Measurements from ENCODE around the gene MYORG.

Gene MYORG

DNA sequence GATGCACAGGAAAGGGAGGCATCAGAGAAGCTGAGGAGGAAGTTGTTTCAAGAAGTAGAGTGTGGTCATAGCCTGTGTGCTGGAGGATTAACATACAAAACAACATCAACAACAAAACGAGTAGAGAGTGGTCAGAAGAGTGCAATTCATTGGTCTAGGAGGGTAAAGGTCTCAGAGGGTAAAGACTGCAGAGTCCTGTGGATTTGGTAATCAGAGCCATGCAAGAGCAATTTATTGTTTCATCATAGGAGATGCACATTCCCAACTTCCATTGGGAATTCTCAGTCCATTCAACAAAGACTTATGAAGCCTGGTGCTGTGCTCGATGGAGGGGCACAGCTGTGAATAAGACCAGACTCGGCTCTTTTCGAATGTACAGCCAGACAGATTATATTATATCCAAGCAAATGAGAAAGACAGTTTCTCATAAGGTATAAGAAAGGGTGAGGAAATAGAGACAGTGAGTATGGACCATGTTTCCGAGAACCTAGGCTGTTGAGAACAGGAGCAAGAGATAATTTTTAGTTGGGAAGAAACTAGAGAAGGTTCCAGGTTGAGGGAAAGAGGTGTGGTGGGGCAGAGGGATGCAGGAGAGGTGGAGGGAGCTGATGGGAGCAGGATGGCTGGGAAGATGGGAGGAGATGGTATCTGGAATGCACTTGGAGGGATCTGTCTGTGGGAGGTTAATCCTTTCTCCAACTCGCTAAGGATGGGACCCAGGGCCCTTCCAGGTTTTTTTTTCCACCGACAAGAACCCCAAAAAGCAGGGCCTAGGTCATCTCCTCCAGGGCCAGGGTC, 7.9 kb upstream of the MYORG start:
- DNase-seq (ENCODE audit: low read depth) = no peak

DNA sequence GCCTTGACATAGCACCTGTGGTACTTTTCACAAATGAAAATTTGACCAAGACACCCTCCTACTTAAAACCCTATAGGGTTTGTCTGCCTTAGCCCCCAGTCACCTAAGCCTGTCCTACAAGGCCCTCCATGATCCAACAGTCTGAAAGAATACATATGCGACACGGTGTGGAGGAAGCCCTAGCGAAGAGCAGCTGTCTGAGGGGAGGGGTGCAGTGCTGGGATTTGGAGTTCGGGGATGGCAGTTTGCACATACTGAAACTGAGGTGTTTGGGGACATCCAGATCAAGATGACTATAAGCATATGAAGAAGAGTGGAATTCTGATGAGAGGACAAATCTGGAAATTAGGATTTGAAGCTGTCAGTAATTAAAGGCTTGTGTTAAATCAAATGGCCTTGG, 7.2 kb upstream of the MYORG start:
- DNase-seq (ENCODE audit: low read depth) = no peak

DNA sequence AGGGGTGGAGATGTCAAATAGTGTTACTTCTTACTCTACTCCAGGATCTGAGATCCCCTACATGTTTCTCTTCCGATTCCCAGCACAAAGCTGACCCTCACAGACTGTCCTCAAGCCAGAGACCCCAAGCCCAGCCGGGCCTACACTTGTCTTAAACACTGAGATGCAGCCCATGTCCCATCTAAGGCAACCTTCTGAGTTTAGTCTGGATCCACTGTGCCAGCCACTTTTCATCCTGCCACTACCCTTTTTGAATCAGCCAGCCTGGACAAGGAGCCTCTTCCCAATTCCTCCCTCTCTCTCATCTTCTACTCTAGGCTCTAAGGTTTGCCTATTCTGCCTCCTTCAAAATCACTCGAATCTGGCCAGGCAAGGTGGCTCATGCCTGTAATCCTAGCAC, 6.2 kb upstream of the MYORG start:
- DNase-seq (ENCODE audit: low read depth) = no peak

DNA sequence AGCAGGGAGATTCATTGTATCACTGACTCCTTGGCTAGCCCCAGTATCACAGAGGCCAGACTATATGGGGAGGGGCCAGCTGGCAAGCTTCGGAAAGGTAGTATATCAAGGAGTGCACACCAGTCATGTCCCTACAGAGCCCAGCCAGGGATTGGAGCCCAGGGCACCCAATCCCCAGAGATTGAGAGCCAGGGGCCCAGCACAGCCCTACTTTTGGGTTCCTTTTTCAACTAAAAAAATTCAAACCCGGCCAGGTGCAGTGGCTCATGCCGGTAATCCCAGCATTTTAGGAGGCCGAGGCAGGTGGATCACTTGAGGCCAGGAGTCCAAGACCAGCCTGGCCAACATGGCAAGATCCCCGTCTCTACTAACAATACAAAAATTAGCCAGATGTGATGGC, 5.4 kb upstream of the MYORG start:
- DNase-seq (ENCODE audit: low read depth) = no peak

DNA sequence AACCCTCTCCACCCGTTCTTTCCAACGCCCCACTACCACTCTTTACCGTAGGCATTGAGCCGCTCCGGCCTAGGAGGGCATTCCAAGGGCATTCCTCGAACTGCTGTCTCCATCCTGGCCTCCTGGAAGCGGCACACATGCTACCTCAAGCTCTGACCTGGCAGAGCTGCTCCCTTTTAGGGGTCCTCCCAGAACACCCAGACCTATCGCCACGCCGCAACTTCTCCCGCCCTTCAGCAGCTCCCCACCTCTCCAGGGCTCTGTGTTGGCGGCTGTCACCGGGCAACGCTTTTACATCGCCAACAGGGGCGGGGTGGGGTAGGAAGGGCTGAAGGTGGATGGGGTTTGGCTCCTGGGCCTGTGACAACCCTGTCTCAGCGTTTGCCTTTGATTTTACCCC, 4.6 kb upstream of the MYORG start:
- no peak for DNase-seq (ENCODE audit: low read depth)

DNA sequence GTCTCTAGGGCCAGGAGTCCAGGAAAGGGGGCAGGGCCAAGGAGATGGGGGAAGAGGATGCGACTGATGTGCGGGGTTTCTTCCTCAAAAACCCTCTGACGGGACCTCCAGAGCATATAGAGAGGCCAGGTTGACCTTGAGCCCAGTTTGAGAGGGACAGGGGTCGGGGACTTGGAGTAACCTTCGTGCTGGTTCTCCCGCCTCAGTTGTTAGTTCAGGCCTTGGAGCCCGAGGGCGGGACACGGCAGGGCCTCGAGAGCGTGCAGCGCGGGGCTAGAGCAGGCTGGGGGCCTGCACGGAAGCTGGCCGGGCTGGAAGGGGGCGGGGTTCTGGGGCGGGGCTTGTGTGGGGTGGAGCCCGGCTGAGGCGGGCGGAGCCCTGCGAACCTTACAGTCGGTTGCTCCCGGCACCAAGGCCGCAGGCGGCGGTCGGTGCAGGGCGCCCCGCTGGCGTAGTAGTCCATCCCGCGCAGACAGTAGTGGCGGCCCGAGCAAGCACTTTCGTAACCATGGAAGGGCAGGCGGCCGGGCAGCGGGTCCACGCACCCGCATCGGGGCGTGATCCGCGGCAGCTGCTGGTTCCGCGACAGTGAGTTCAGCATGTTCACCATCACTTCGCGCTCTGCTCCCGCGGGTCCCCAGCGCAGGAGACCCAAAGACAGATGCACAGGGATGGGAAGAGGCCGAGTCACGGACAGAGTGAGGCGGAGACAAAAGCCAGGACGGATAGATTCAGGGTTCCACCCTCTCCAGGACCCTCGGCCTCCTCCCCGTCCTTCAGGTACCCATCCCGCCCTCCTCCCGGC, 4.0 kb upstream of the MYORG start:
- DNase-seq (ENCODE audit: low read depth) = no peak

DNA sequence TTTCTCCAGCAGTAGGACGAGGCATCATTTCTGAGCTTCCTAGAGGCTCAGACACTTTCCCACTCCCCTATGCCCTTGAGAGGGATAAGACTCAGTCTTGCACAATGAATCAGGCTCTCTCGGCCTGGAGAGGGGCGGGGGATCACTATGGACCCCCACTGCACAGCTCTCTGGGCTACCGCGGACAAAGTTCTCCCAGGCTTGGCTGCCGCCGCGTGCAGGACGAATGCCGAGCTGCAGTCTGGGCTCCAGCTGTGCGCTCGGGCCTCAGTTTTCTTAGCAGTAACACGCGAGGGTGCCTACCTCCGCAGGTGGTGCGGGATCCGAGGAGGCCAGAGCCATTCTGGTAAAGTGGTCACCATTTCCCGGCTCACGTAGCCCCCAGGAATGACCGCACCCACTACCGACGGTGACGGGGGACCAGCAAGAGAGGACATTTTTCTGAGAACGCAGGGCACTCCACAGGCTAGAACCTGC, 3.4 kb upstream of the MYORG start:
- no peak for DNase-seq (ENCODE audit: low read depth)

DNA sequence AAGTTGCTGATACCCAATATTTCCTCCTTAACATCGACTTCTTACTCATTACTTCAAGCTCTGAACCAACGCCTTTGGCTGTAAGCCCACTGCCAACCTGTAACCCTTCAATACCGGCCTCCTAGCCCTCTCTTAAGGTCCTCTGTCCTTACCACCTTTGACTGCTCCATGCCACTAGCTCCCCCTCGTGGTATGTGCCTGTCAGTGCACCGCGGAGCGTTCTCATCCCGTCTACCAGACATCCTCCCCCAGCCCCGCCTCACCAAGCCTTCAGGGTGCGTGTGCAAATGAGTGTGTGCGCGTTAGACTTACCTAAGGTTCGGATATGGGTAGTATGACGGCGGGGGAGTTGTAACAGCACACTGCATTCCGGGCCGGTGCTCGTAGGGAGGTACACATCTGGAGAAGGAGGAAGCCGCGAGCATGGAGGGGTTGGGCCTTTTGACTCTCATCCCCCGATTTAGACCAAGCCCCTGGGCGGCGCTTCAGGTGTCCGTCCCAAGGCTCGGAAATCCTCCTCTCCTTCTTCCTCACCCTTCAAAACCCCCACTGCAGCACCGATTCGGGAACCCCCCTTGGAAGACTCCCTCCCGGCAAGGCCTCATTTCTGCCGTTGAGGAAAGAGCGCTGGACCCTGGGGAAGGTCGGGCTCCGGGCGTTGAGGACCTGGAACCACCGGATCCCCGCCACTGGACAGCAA, 2.8 kb upstream of the MYORG start:
- peak; percentile 34 for DNase-seq (ENCODE audit: low read depth)

DNA sequence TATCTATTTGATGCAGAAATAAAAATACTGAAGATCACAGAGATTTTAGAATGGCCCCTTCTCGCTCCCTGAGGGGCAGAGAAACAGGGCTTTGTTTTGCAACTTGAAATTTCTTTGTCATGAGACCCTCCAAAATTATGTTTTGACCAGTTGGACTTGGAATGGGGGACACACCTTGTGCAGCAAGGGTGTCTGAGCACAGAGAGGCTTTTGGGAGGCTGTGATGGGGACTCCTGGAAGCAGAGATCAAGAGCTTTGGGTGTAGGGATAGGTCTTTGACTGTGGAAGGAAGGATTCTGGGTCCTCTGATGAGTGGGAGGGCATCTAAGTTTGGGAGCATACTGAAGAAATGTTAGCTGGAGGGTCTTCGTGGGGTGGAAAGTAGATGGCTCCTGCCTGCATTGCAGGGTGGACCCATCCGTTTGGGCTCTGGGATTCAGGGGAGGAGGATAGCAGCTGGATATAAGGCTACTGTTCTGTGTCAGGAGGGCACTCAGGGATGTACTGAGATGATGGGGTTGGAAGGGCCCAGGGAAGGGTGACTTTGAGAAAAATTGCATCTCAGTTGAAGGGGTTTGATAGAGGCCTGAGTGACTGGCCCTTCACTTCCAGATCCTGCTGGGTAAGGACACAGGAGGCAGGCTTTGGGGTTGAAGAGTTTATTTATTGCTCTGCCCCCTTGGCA, 1.8 kb upstream of the MYORG start:
- no peak for DNase-seq (ENCODE audit: low read depth)

DNA sequence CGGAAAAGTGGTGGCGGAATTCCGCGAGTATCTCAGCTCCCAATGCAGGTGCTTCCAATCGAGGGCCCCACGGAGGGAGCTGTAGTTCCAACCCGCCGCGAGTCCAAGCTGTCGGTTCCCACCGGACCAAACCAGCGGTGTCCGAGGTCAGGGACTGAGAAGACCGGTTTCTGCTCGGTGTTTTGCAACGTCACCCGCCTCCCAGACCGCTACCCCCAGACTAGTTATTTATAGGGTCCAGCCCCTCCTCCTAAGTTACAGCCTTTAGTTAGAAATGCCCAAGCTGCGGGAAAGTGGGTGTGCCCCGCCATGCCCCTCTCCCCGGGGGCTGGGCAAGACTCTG, 677 bp upstream of the MYORG start:
- DNase-seq (ENCODE audit: low read depth) = no peak

DNA sequence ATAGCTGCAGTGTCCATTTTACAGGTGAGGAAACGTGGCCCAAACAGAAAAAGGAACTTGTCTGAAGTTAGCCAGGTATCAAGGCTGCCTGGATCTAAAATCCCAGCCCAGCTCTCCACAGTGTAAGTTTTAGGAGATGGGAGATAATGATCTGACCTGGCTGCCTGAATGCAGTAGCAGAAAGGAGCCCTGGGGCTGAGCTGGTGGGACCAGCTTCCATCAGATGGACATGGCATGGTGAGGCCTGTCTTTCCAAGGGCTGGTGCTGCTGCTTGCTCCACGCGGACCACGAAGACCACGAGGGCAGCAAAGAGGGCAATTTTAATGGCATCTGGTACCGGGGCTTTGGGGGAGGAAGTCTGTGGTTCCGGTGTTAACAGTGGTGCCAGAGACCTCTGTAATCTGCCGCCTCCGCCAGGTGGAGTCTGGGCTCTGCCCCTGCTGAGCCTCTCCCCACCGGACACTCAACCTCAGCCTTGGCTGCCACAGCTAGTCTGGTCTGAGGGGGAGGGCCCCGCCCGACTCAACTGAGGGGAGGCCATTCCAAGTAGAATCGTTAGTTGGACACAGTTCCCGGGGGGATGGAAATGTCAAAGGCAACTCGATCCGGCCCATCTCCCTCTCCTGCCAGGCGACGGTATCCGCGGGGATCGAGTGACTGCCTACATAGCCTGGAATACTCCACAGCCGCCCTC, 650 bp downstream of the MYORG start:
- no peak for DNase-seq (ENCODE audit: low read depth)

DNA sequence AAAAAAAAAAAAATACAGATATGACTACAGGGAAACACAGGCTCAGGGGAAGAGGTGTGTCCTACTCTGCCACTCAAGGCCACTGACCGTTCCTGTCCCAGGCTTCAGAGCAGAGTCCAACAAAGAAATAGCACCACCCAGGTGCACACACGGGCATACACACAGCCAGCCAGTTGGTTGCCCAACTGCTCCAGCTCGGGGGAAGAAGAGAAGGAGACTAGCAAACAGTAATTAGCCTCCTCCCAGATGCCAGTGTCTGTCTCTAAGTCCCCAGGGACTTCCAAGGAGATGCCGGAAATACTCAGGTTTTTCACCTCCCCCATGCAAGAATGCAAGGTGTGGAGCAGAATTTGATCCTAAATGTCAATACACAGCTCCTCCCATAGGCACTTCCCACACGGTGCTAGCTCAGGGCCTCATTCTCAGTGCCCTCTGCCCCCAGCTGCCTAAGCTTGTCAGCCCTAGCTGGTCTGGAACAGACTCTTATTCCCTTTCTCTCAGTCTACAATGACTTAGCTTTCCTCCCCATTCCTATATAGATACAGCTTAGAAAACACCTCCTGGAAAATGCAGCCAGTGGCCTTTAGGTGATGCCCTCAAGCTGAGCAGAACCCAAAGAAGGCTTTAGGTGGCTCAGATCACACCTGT, 1.7 kb downstream of the MYORG start:
- DNase-seq (ENCODE audit: low read depth) = no peak

DNA sequence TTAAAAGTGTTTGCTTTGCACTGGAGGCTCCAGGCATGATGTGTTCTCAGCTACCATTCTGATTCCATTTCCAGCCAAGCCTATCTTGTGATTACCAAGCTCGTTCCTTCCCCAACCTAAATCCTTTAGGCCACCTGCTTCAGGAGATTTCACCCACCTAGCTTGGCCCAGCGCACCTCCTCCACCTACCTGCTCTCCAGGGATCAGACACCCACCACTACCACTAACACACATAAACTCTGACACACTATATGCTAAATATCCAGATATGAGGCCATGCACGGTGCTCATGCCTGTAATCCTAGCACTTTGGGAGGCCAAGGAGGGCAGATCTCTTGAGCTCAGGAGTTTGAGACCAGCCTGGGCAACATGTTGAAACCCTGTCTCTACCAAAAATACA, 2.4 kb downstream of the MYORG start:
- no peak for DNase-seq (ENCODE audit: low read depth)

DNA sequence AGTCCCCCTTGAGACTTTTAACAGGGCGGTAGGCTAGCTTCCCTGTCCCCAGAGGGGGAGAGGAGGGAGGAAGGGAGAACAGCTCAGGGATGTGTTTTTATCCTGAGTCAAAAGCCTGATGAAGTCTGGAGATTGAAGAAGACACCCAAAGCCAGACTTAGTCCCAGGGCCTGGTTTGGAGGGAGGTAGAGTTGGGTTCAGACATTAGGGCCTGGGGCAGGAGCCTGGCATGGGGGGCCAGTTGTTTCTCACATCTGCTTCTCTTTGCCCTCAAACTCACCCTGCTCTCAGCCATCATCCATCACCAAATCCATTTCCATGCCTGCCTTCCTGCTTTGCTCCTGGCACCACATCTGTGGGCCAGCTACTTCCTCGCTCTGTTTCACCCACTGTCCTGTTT, 2.9 kb downstream of the MYORG start:
- DNase-seq (ENCODE audit: low read depth) = no peak

DNA sequence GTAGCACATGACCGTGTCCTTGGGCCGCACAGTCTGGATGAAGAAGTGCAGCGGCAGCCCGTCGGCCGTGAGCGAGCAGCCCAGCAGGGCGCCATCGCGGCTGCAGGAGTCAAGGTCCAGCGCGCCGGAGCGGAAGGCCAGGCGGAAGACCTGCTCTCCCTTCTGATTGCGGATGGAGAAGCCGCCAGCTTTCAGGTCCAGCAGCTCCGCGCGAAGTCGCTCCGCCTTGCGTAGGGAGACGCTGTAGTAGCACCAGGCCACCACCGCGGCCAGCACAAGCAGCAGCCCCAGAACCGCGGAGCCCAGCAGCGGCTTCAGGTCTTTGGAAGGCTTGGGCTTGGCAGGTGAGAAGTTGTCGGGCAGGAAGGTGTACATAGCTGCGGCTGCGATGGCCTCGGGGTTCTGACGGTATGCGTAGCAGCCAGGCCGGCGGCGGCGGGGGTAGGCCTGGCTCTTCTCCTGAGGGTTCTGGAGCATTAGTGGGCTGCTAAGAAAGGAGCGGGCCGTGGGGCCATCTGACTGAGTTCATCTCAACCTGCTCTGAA, 4.2 kb downstream of the MYORG start:
- DNase-seq (ENCODE audit: low read depth) = no peak

DNA sequence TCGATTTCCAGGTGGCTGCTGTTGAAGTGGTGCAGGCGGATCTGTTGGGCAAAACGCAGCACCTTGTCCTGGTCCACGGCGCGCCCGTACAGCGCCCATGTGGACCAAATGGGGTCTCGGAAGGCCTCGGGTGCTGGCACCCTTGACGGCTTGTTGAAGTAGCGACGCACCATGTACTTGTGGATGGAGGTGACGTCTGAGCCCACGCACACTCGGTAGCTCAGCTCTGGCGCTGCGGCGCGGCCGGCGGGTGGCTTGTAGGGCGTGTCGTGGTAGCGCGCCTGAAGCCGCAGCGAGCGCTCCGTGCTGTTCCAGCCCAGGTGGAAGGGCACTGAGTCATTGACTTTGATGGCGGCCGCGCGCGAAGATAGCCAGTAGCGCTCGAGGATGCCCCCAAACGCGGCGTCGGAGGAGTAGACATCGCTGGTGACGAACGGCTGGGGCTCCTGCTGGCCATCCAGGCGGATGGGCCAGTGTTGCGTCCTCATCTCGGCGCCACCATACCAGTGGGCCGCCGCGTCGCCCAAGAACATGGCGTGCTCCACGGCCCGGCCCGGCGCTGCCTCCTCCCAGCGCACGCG, 4.7 kb downstream of the MYORG start:
- no peak for DNase-seq (ENCODE audit: low read depth)

DNA sequence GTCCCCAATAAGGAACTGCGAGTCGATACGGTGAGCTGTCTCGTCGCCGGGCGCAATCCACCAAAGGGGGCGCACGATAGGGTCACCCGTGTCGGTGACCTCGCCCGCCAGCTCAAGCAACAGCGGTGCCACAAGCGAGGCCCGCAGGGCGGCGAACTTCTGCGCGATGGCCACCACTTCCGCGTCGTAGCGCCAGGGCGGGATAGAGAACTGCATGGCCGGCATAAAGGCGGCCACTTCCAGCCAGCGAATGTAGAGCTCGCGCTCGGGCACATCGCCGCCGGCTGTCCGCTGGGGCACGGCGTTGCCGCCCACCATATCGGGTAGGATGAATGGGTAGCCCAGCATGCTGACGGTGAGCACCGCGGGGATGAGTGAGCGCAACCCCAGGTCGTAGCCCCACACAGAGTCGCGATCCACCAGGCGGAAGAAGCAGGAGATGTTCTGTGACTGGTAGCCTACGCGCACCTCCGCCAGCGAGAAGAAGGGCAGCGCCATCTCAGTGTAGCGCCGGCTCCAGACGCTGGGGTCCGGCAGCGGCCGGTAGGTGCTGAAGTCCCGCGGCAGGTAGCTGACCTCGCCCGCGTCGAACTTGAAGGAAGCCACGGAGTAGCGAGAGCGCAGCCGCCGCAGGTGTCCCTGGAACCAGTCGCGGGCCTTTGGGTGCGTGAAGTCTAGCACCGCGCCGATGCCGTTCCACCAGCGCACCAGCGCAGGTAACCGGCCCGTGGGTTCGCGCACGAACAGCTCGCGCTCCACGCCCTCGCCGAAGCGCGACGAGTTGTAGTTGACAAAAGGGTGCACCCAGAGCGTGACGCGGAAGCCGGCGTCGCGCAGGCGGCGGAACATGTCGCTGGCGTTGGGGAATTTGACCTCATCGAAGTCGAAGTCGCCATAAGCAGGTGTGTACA, 5.5 kb downstream of the MYORG start:
- DNase-seq (ENCODE audit: low read depth) = no peak

DNA sequence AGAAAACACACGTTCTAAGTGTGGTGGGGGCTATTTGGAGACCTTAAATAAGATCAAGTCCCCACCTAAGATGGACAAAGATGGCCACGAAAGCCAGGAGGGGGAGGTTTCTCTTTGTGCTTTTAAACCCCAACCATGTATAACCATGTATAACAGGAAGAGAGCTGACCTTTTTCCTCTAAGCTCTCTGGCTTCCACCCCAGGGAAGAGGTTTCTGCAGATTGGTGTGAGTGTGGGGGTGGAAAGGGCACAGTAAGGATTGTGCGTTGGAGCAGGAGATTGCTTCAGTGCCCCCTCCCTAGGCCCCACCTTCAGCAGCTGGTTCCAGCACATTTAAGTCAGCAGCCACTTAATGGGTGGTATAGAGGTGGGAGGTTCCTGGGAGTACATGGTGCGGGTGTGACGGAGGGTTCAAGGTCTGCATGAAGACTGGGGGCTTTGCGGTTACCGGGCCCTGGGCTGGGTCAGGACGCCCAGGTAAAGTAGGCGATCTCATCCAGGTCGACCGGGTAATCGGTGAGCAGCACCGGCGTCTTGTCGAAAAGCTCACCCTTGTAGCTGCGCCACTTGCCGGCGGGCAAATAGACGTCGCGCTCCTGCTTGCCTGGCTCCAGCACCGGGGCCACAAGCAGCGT, 6.2 kb downstream of the MYORG start:
- no peak for DNase-seq (ENCODE audit: low read depth)

DNA sequence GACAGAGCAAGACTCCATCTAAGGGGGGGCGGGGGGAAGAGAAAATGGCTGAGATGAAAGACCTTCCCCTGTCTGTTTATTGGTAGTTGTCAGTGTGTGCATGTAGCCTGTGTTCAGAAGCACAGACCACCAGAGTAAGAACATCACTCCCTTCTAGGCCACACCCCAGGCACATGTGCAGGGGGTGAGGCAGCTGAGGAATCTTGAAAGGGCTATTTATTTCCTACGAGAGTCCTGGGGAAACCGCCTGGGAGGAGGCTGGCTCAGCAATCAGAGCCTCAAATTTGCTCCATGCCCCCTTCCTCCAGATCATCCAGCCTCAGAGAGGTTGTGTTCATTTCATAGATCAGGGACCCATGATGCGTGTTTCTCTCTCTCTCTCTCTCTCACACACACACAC, 7.1 kb downstream of the MYORG start:
- DNase-seq (ENCODE audit: low read depth) = no peak
